ENCODE data around the gene CALML5.

Gene CALML5

GRCh38 chr10:5532618-5533097 lies 33.3 kb upstream of the CALML5 start:
- DNase-seq: no peak

- DNase-seq: peak; percentile 32
Observed at GRCh38 chr10:5532307-5532605, 32.9 kb upstream of the CALML5 start.

- peak; percentile 40 for DNase-seq
Observed at GRCh38 chr10:5531558-5532306, 32.4 kb upstream of the CALML5 start.

GRCh38 chr10:5530846-5531557 lies 31.6 kb upstream of the CALML5 start:
- DNase-seq: peak; percentile 27

GRCh38 chr10:5530412-5530806 lies 31.0 kb upstream of the CALML5 start:
- DNase-seq: peak; percentile 39

GRCh38 chr10:5529702-5530411 lies 30.5 kb upstream of the CALML5 start:
- DNase-seq: peak; percentile 31

- DNase-seq: peak; percentile 35
Observed at GRCh38 chr10:5528989-5529701, 29.8 kb upstream of the CALML5 start.

GRCh38 chr10:5527332-5528200 lies 28.2 kb upstream of the CALML5 start:
- peak; percentile 61 for DNase-seq

- DNase-seq: peak; percentile 29
Observed at GRCh38 chr10:5526691-5527331, 27.4 kb upstream of the CALML5 start.

GRCh38 chr10:5525561-5526341 lies 26.4 kb upstream of the CALML5 start:
- peak; percentile 48 for DNase-seq

GRCh38 chr10:5524641-5525560 lies 25.5 kb upstream of the CALML5 start, which contains the start of gene CALML3:
CALML3 (plus strand) TSS chr10:5524961; CDS start chr10:5525086, 125 bp downstream.
- DNase-seq: peak; percentile 49

GRCh38 chr10:5523796-5524574 lies 24.6 kb upstream of the CALML5 start:
- DNase-seq: peak; percentile 53

- peak; percentile 45 for DNase-seq
Observed at GRCh38 chr10:5522913-5523560, 23.7 kb upstream of the CALML5 start.

- DNase-seq: no peak
Observed at GRCh38 chr10:5519054-5519453, 19.7 kb upstream of the CALML5 start.

GRCh38 chr10:5518143-5518542 lies 18.8 kb upstream of the CALML5 start:
- DNase-seq: no peak

- DNase-seq: no peak
Observed at GRCh38 chr10:5517546-5517945, 18.2 kb upstream of the CALML5 start.

GRCh38 chr10:5515948-5516761 lies 16.8 kb upstream of the CALML5 start:
- no peak for DNase-seq

All from islet precursor cell (in vitro differentiated cells).